ENCODE results near the gene RTTN.

DNA sequence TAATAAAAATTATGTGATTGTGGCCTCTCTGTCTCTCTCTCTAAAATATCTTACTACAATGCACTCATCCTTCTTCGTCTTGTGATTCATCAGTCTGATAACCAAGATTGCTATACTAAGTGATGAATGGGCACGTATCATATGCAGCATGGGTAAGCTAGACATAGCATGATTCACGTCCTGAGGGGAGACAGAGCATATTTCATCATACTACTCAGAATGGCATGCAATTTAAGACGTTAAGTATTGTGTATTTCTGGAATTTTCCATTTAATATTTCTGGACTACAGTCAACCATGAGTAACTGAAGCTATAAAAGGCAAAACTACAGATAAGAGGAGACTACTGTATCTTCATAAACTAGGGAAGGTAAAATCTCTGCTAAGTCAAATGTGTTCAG is 160.9 kb downstream of the RTTN start:
- no peak for TF ChIP-seq CTCF (IDR thresholded peaks at IDR 0.05)
- no peak for TF ChIP-seq POLR2A (IDR thresholded peaks at IDR 0.05)

Data from body of pancreas (tissue), 4 donors.